IMR-90 (cell line): ENCODE results near the gene ACER1. TPM values are rescaled to one million over a fixed set of nuclear protein-coding genes. Genes with fewer than 3 reads are reported as not detected.

Experiments
- ATAC-seq: fragments of 200-7000 bp; cut with Tn5 transposase; 2 replicates; pipeline ENCODE4 v1.9.1; 2020; ENCODE audit warnings: low read depth, mild to moderate bottlenecking, moderate library complexity
- BruUV-seq: library from RNA; stranded (reverse); fragments of 400-500 nt; replicated peaks from 2 replicates; lab custom pipeline; 2021; lab: Mats Ljungman, UMichigan
- CTCF ChIA-PET: fragments of 300-600 bp; formaldehyde crosslinking; extraction: SDS; loops from one replicate; lab custom pipeline; 2021; ENCODE audit warnings: antibody characterized with exemption; lab: Yijun Ruan, JAX
- POLR2A ChIA-PET: fragments of 300-600 bp; sonication (Branson Sonifier 250); formaldehyde crosslinking; loops from one replicate; lab custom pipeline; 2022; ENCODE audit warnings: antibody characterized with exemption; ENCODE audit not compliant: unreplicated experiment; lab: Charles Lee
- DNase-seq: peaks from one replicate; pipeline ENCODE4 v3.0.0; 2013
- H2AFZ ChIP-seq: replicated peaks from 2 replicates; pipeline ENCODE3; 2013; ENCODE audit warnings: low read length, mild to moderate bottlenecking; ENCODE audit not compliant: poor library complexity
- H2AK5ac ChIP-seq: 2 replicates; pipeline ENCODE4 v1.6.1; 2013; ENCODE audit warnings: low read depth, low read length, inconsistent platforms
- H2AK9ac ChIP-seq: replicated peaks from 2 replicates; pipeline ENCODE3; 2013; ENCODE audit warnings: mild to moderate bottlenecking, low read depth, low read length, moderate library complexity; ENCODE audit not compliant: poor library complexity
- H2BK120ac ChIP-seq: 2 replicates; pipeline ENCODE4 v1.6.1; 2013; ENCODE audit warnings: low read depth, low read length, inconsistent platforms
- H2BK15ac ChIP-seq: 3 replicates; pipeline ENCODE4 v1.6.1; 2013; ENCODE audit warnings: low read depth, low read length, inconsistent platforms
- H2BK20ac ChIP-seq: 2 replicates; pipeline ENCODE4 v1.6.1; 2013; ENCODE audit warnings: low read depth, mild to moderate bottlenecking, inconsistent platforms, low read length, moderate library complexity
- H2BK5ac ChIP-seq: 2 replicates; pipeline ENCODE4 v1.6.1; 2013; ENCODE audit warnings: mild to moderate bottlenecking, low read depth, low read length, inconsistent platforms; ENCODE audit not compliant: poor library complexity, severe bottlenecking
- H3K14ac ChIP-seq: replicated peaks from 2 replicates; pipeline ENCODE4 v1.6.1; 2013; ENCODE audit warnings: low read depth, low read length, inconsistent platforms
- H3K18ac ChIP-seq: 2 replicates; pipeline ENCODE4 v1.6.1; 2013; ENCODE audit warnings: low read depth, low read length, control low read depth
- H3K23ac ChIP-seq: 2 replicates; pipeline ENCODE4 v1.6.1; 2013; ENCODE audit warnings: low read depth, low read length, inconsistent platforms
- H3K27ac ChIP-seq: 2 replicates; pipeline ENCODE4 v1.5.1; 2013; ENCODE audit warnings: mild to moderate bottlenecking, control low read depth, low read length; ENCODE audit not compliant: insufficient read depth
- H3K27me3 ChIP-seq: 2 replicates; pipeline ENCODE4 v1.6.1; 2013; ENCODE audit warnings: low read length; ENCODE audit not compliant: control insufficient read depth, insufficient read depth
- H3K36me3 ChIP-seq: 2 replicates; pipeline ENCODE4 v1.6.1; 2013; ENCODE audit warnings: low read length, mixed read lengths; ENCODE audit not compliant: control insufficient read depth, insufficient read depth
- H3K4ac ChIP-seq: 2 replicates; pipeline ENCODE4 v1.6.1; 2013; ENCODE audit warnings: low read depth, low read length, inconsistent platforms
- H3K4me1 ChIP-seq: 2 replicates; pipeline ENCODE4 v1.6.1; 2013; ENCODE audit warnings: low read length, mixed read lengths; ENCODE audit not compliant: control insufficient read depth, insufficient read depth
- H3K4me2 ChIP-seq: 2 replicates; pipeline ENCODE4 v1.6.1; 2013; ENCODE audit warnings: low read depth, mild to moderate bottlenecking, control low read depth, low read length, moderate library complexity
- H3K4me3 ChIP-seq: 2 replicates; pipeline ENCODE4 v1.5.1; 2013; ENCODE audit warnings: low read depth, mild to moderate bottlenecking, control low read depth, low read length, moderate library complexity; ENCODE audit not compliant: insufficient read depth
- H3K56ac ChIP-seq: 2 replicates; pipeline ENCODE4 v1.6.1; 2013; ENCODE audit warnings: low read length, inconsistent platforms; ENCODE audit not compliant: insufficient read depth; ENCODE audit errors: extremely low read depth
- H3K79me1 ChIP-seq, 2 experiments: 2 replicates each; pipeline ENCODE4 v1.6.1; 2013; ENCODE audit warnings: low read length in 2 of 2, inconsistent platforms in 1 of 2, low read depth in 1 of 2
- H3K9ac ChIP-seq: 2 replicates; pipeline ENCODE4 v1.6.1; 2013; ENCODE audit warnings: low read depth, low read length, control low read depth
- H3K9me1 ChIP-seq: 2 replicates; pipeline ENCODE4 v1.6.1; 2013; ENCODE audit warnings: low read length, inconsistent platforms; ENCODE audit not compliant: insufficient read depth
- H3K9me3 ChIP-seq: 2 replicates; pipeline ENCODE4 v1.6.1; 2013; ENCODE audit warnings: low read length; ENCODE audit not compliant: control insufficient read depth, insufficient read depth
- H4K20me1 ChIP-seq: 2 replicates; pipeline ENCODE4 v1.6.1; 2013; ENCODE audit warnings: low read length, inconsistent platforms; ENCODE audit not compliant: insufficient read depth
- H4K5ac ChIP-seq: 2 replicates; pipeline ENCODE4 v1.6.1; 2013; ENCODE audit warnings: mild to moderate bottlenecking, low read depth, low read length, control low read depth
- H4K8ac ChIP-seq, 2 experiments: 2 replicates each; pipeline ENCODE4 v1.6.1; 2013; ENCODE audit warnings: low read depth in 2 of 2, low read length in 2 of 2, control low read depth in 1 of 2, inconsistent platforms in 1 of 2
- H4K91ac ChIP-seq: 2 replicates; pipeline ENCODE4 v1.6.1; 2013; ENCODE audit warnings: low read depth, low read length, inconsistent platforms; ENCODE audit not compliant: insufficient read depth
- CEBPB ChIP-seq: IDR thresholded peaks from 2 replicates; pipeline ENCODE4 v1.6.1; 2012; ENCODE audit warnings: low read depth, low read length, improper control_type of control experiment
- CHD1 ChIP-seq: IDR thresholded peaks from 2 replicates; pipeline ENCODE4 v1.6.1; 2012; ENCODE audit warnings: low read depth, low read length, improper control_type of control experiment
- FOS ChIP-seq: fragments of 150-350 bp; IDR thresholded peaks from 2 replicates; pipeline ENCODE4 v1.6.1; 2016; ENCODE audit warnings: low read depth, low read length
- MAFK ChIP-seq: IDR thresholded peaks from 2 replicates; pipeline ENCODE4 v1.6.1; 2012; ENCODE audit warnings: low read depth, low read length, improper control_type of control experiment
- MAZ ChIP-seq: IDR thresholded peaks from 2 replicates; pipeline ENCODE4 v1.6.1; 2012; ENCODE audit warnings: low read depth, mild to moderate bottlenecking, low read length, improper control_type of control experiment, moderate library complexity, borderline replicate concordance
- MXI1 ChIP-seq: IDR thresholded peaks from 2 replicates; pipeline ENCODE4 v1.6.1; 2012; ENCODE audit warnings: low read depth, mild to moderate bottlenecking, low read length, moderate library complexity, borderline replicate concordance
- NFE2L2 ChIP-seq: fragments of 150-350 bp; IDR thresholded peaks from 2 replicates; pipeline ENCODE4 v1.6.1; 2016; ENCODE audit warnings: low read depth, mild to moderate bottlenecking, low read length
- RAD21 ChIP-seq: IDR thresholded peaks from 2 replicates; pipeline ENCODE4 v1.6.1; 2012; ENCODE audit warnings: low read length, improper control_type of control experiment
- RCOR1 ChIP-seq: IDR thresholded peaks from 2 replicates; pipeline ENCODE4 v1.6.1; 2012; ENCODE audit warnings: mild to moderate bottlenecking, low read length, improper control_type of control experiment; ENCODE audit not compliant: insufficient replicate concordance
- WGBS, 2 experiments: methylation state at CpG; one replicate each; pipeline versions ENCODE4 v1.1.5 to v1.1.7; 2013; ENCODE audit warnings: missing lambda C conversion rate in 2 of 2; ENCODE audit not compliant: insufficient read length in 1 of 2; ENCODE audit errors: extremely low coverage in 2 of 2; 5-methylcytosine and 5-hydroxymethylcytosine counted together
- dilution Hi-C: fragments of 300-500 bp; cut with HindIII; formaldehyde crosslinking; loops from one replicate; pipeline ENCODE4 v1.14.3; 2018; ENCODE audit warnings: low sequenced_read_pairs; ENCODE audit not compliant: unreplicated experiment
- in situ Hi-C: fragments of 300-500 bp; cut with MboI; formaldehyde crosslinking; loops from 3 replicates; pipeline ENCODE4 v1.14.3; 2019; ENCODE audit warnings: low sequenced_read_pairs, inconsistent platforms, mixed read lengths
- intact Hi-C: fragments of 100-400 bp; cut with micrococcal nuclease; formaldehyde crosslinking; loops from 2 replicates; pipeline ENCODE4 v1.10.0; 2022
- polyA plus RNA-seq, 3 experiments: library from polyadenylated mRNA; depleted of rRNA; stranded (reverse); fragments of >200 nt; gene quantifications; 2 replicates each; pipeline ENCODE4 v1.2.3, GENCODE V29; 2012; ENCODE audit warnings: low replicate concordance in 1 of 3
- total RNA-seq: library from RNA; depleted of rRNA; stranded (reverse); fragments of >200 nt; gene quantifications from 2 replicates; pipeline ENCODE4 v1.2.3, GENCODE V29; 2012

ACER1 gene
- total and polyA plus RNA-seq, 2 of the 4 experiments (the other 2 are of a cell fraction): not detected

GRCh38 chr19:6263306-6263705 is 70.1 kb downstream of the ACER1 start:
- no peak for DNase-seq
- intact Hi-C loops: no loop called here
- ChIA-PET CTCF (no interaction called here), POLR2A (no interaction called here)
- Histone ChIP-seq H3K4me2 (no peak overlapping the region; the same call in 1 of the 2 replicates), H3K9me1 (peaks cover 17% of the 10 kb centered on the region), H2BK120ac (peak overlapping the region; percentile 43; the same call in 1 of the 2 replicates), H2AFZ (no peak overlapping the region), H2BK20ac (no peak overlapping the region; the same call in 1 of the 2 replicates), H3K4me1 (peaks cover 22% of the 10 kb centered on the region), H3K4me3 (no peak overlapping the region), H3K36me3 (peaks cover 55% of the 10 kb centered on the region), H3K14ac (peak overlapping the region; percentile 70), H3K56ac (no peak overlapping the region), H2BK5ac (peak overlapping the region; percentile 27), H3K4ac (peak overlapping the region; percentile 80), H3K18ac (peak overlapping the region; percentile 25; the same call in 1 of the 2 replicates), H3K27ac (peak overlapping the region; percentile 34), H4K8ac (peak overlapping the region in 1 of 2 experiments; percentile 65; a peak in 1 of 4 replicates), H4K91ac (peak overlapping the region; percentile 51; the same call in 1 of the 2 replicates), H2AK5ac (peak overlapping the region; percentile 68), H3K9me3 (no peaks in the 10 kb centered on the region), H4K5ac (peak overlapping the region; percentile 58; the same call in 1 of the 2 replicates), H4K20me1 (peaks cover 46% of the 10 kb centered on the region), H3K79me1 (peaks cover 30 to 88% of the 10 kb centered on the region in 2 experiments), H3K27me3 (no peaks in the 10 kb centered on the region), H2AK9ac (peak overlapping the region; percentile 15), H3K9ac (no peak overlapping the region; the same call in 1 of the 2 replicates), H2BK15ac (peak overlapping the region; percentile 70; the same call in 1 of the 3 replicates), H3K23ac (peak overlapping the region; percentile 29; the same call in 1 of the 2 replicates)
- dilution Hi-C loops: no loop called here
- in situ Hi-C loops: no loop called here
- ATAC-seq: no peak
- BruUV-seq: no TSS peak
- 93% methylated on average over 3 of the region's 12 CpGs; no CpG with 5 or more reads in 1 of the 2 experiments for WGBS, 2 experiments
- TF ChIP-seq RCOR1 (no peak), CHD1 (no peak), MXI1 (no peak), MAZ (no peak), RAD21 (no peak), MAFK (no peak), CEBPB (no peak), FOS (no peak), NFE2L2 (no peak)
